Stimulated activated CD8-positive, alpha-beta memory T cell treated with anti-CD3 and anti-CD28 coated beads, Interleukin-2, amount 100 ng/mL, for 1 hour (primary cell): ENCODE results near the gene SCNN1G.

Experiments used
- DNase-seq, 2 donors: peaks; one replicate each; pipeline ENCODE4 v3.0.0-alpha.2; 2020; ENCODE audit warnings: low read depth in 2 of 2

SCNN1G gene

GRCh38 chr16:23202166-23202565, 19.6 kb downstream of the SCNN1G start:
- no peak for DNase-seq

DNA sequence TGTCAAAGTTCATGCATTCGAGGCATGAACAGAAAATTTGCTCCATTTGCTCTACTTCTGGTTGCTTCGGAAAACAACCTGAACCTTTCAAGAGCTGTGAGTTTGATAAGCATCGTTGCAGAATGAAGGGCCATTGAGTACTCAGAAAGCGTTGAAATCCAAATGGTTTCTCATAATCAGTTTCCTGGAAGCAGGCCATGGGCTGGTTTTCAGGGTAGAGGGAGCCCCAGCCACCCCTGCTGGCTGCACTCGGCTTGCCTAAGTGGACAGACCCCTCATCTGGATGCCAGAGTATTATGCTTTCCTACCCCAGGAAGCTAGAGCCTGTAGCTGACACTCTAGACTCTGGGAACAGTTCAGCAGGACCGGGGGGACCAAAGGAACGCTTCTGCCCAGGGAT, 24.4 kb downstream of the SCNN1G start:
- no peak for DNase-seq

DNA sequence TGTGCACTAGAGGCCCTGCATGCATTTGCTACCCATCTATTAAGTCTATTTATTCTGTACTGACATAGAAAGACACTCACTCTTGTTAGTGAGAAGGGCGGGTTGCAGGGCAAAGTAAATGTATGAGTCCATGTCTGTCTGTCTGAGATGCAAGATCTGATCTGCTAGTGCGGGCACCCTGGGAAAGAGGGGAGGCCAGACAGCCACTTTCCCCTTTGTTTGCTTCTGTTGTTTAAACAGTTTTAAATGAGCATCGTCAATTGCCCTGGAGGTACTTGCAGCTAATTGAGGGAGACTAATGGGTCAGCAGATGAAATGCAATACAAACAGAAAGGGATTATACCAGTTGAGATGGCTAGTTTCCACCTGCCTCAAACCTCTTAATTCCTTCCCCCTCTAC, 24.9 kb downstream of the SCNN1G start:
- no peak for DNase-seq

DNA sequence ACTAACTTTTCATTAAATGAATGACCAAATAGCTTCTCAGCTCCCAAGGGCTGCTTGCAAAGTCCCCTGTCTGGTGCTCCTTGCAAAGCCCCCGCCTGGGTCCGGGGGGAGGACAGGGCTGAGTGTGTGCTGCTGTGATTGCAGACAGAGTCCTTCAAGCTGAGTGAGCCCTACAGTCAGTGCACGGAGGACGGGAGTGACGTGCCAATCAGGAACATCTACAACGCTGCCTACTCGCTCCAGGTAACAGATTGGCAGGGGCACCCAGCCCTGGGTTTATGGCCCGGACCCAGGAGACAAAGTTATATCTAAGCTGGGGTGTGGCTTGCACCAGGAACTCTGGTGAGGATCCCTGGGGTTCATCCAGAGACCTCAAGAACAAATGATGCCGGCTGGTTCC, 27.1 kb downstream of the SCNN1G start:
- DNase-seq = no peak

GRCh38 chr16:23213831-23214230, 31.3 kb downstream of the SCNN1G start:
- DNase-seq = no peak

DNA sequence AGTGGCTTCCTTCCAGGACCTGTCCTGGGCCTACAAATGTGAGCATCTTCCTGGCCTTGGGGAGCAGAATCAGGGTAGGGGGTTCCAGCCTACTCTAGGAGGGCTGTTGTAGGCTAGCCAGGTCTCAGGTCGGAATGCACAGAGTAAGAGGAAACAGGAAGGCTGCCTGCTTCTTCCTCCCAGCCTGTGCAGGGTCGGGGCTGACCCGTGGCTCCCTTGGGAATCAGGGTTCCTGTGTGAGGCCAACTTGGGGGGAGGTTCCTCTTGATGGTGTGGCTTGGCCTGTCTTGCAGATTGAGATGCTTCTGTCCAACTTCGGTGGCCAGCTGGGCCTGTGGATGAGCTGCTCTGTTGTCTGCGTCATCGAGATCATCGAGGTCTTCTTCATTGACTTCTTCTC, 32.3 kb downstream of the SCNN1G start:
- DNase-seq = no peak

GRCh38 chr16:23215435-23215834, 32.9 kb downstream of the SCNN1G start:
- no peak for DNase-seq

GRCh38 chr16:23216658-23217246, 34.2 kb downstream of the SCNN1G start:
- DNase-seq = no peak

DNA sequence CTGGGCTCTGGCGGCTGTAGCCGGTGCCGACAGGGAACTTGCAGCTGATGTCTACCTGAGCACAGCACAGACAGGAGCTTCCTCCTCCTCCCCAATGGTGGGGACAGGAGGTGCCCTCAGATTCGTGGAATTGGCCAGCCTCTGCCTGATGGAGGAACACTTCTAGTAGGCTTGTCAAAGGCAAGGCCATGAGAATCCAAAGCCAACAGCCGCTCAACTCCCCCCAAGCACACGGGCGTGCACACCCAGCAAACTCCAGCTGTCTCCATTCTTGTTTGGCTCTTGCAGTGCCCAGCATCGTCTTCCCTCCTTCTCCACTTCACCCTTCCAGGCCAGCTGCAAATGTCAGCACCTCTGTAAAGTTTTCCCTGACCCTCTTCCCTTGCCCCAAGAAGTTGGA, 35.1 kb downstream of the SCNN1G start:
- DNase-seq = no peak

DNA sequence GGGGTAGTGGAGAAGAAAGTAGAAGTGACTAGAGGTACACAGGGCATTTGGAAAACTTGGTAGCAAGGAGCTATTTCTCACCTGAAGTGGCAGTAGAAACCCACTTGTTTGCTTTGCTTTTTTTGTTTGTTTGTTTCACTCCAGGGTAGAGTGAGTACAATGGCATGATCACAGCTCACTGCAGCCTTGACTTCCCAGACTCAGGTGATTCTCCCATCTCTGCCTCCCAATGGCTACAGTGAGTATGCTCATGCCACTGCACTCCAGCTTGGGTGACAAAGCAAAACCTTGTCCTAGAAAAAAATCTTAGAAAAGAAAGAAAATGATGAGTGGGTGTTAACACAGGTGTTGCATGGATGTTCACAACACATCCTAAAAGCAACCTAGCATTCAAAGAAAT, 40.4 kb downstream of the SCNN1G start:
- DNase-seq = no peak

DNA sequence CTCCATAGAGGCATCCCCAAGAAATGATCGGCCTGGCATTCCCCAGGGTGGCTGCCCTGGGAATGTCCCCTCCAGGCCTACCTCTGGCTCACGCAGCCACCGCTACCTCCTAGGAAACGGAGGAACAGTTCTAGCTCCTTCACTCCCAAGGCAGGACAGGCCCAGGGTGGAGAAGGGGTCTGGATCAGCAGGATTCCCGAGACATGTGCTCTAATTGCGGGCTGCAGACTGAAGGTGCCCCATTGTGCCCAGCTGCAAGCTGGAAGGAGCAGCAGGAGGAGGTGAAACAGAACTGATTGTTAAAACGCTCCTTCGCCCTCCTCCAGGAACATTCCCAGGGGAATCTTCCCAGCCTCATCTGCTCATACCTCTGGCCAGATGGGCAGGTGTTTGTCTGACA, 40.8 kb downstream of the SCNN1G start:
- no peak for DNase-seq

- DNase-seq = no peak
Measured at GRCh38 chr16:23225109-23225508, 42.6 kb downstream of the SCNN1G start.

DNA sequence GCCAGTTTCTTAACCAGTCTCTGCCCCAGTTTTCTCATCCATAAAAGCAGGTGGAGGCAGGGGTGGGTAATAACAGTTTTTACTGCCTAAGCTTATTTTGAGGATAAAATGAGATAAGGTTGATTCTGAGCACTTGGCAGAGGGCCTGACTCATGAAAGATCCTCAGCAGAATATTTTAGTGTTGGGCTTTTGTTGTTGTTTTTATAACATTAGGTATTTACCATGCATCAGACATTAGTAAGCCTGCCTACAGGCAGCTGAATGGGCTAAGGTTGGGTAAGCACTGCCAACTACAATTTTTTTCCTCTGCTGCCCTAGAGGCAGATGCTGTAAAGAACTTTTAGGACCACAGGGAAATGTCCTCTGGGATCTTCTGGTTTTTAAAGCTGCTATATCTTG, 43.1 kb downstream of the SCNN1G start:
- DNase-seq = no peak

DNA sequence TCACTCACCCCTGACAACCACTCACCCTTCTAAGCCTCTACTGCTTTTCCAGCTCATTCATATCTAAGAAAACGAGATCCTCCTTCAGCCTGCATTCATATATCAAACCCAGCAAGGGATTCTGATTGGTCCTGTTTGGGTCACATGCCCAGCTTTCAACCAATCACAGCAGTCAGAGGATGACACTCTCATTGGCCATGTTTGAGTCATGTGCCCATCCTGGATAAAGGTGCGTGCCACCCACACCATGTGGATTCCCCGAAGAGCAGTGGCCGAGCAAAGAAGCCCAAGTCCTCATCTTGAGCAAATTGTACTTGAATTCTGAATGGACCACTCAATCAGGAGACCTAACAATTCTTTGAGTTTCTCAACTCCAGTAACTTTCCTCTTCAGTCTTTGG, 45.0 kb downstream of the SCNN1G start:
- no peak for DNase-seq

DNA sequence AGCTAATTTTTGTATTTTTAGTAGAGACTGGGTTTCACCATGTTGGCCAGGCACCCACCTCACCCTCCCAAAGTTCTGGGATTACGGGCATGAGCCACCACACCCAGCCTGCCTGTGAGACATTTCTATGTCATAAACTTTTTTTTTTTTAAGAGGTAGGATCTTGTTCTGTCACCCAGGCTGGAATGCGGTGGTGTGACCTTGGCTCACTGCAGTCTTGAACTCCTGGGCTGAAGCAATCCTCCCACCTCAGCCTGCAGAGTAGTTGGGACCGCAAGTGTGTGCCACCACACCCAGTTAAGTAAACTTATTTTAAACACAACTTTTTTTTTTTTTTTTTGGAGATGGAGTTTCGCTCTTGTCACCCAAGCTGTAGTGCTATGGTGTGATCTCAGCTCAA, 47.2 kb downstream of the SCNN1G start:
- no peak for DNase-seq

DNA sequence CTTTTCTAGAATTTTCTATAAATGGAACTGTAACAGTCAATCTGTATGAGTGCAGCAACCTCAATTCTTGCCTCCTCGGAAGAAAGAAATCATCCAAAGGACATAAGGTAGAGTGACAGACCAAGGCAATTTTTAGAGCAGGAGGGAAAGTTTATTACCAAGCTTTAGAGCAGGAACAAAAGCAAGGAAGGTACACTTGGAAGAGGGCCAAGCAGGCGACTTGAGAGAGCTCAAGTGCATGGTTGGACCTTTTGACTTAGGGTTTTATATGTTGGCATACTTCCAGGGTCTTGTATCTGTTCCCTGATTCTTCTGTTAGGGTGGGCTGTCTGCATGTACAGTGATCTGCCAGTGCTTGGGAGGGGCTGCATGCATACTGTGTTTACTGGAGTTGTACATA, 50.3 kb downstream of the SCNN1G start:
- no peak for DNase-seq

- DNase-seq = no peak
Measured at GRCh38 chr16:23235176-23235575, 52.6 kb downstream of the SCNN1G start.

- no peak for DNase-seq
Measured at GRCh38 chr16:23236983-23237382, 54.4 kb downstream of the SCNN1G start.

DNA sequence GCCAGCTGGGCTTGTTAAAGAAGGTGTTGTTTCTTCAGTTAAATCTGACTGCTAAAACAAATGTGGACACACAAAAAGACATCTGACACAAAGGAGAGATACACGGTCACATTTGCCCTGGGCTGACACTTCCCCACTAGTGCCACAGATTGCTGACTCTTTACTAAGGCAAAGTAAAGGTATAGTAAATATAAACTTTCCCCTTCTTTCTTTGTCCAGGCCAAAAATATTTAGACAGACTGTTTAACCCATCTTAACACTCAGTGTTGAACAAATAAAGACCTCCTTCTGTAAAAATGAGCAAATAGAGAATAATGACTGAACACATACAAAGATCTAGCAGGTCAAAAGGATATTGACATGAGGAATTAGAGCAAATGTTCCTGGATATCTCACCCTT, 58.4 kb downstream of the SCNN1G start:
- DNase-seq = no peak

- no peak for DNase-seq
Measured at GRCh38 chr16:23244122-23244521, 61.6 kb downstream of the SCNN1G start.

GRCh38 chr16:23245268-23245667, 62.7 kb downstream of the SCNN1G start:
- no peak for DNase-seq

- DNase-seq = no peak
Measured at GRCh38 chr16:23248261-23249194, 66.0 kb downstream of the SCNN1G start.

- no peak for DNase-seq
Measured at GRCh38 chr16:23249830-23250229, 67.3 kb downstream of the SCNN1G start.
